OCI-LY3 (cell line): ENCODE measurements around the gene NME8.

Experiments used
- H2AFZ ChIP-seq: fragments of 200-600, 300-600 bp; shearing (Covaris generic); 2 replicates; pipeline ENCODE4 v1.6.0; 2014; ENCODE audit warnings: antibody characterized with exemption, low read depth, low read length
- H3K27ac ChIP-seq: fragments of 200-600, 300-600 bp; sonication (generic); 2 replicates; pipeline ENCODE4 v1.5.1; 2014; ENCODE audit warnings: mild to moderate bottlenecking, low read length, moderate library complexity, mixed read lengths
- H3K27me3 ChIP-seq: fragments of 200-600, 300-600 bp; sonication (generic); 2 replicates; pipeline ENCODE4 v1.6.1; 2014; ENCODE audit warnings: low read depth, low read length, mixed read lengths
- H3K36me3 ChIP-seq: fragments of 200-600, 300-600 bp; sonication (generic); replicated peaks from 2 replicates; pipeline ENCODE3; 2014; ENCODE audit warnings: low read depth, low read length, mixed read lengths
- H3K4me1 ChIP-seq: fragments of 300-600, 200-600 bp; sonication (generic); 2 replicates; pipeline ENCODE4 v1.6.1; 2014; ENCODE audit warnings: low read length, mixed read lengths
- H3K4me2 ChIP-seq: fragments of 200-600, 300-600 bp; sonication (generic); 2 replicates; pipeline ENCODE4 v1.6.1; 2014; ENCODE audit warnings: low read length, mixed read lengths
- H3K4me3 ChIP-seq: fragments of 300-600, 200-600 bp; sonication (generic); 2 replicates; pipeline ENCODE4 v1.5.1; 2014; ENCODE audit warnings: antibody characterized with exemption, mild to moderate bottlenecking, low read length, moderate library complexity
- H3K79me2 ChIP-seq: fragments of 300-600, 200-600 bp; shearing (Covaris generic); 2 replicates; pipeline ENCODE4 v1.6.1; 2014; ENCODE audit warnings: mild to moderate bottlenecking, low read length, mixed read lengths
- H3K9ac ChIP-seq: fragments of 300-600, 200-600 bp; shearing (Covaris generic); 2 replicates; pipeline ENCODE4 v1.6.0; 2014; ENCODE audit warnings: mild to moderate bottlenecking, low read length, moderate library complexity
- H3K9me3 ChIP-seq: fragments of 200-600, 300-600 bp; shearing (Covaris generic); 2 replicates; pipeline ENCODE4 v1.6.1; 2014; ENCODE audit warnings: low read length, mixed read lengths; ENCODE audit not compliant: insufficient read depth
- H4K20me1 ChIP-seq: fragments of 200-600, 300-600 bp; sonication (generic); 2 replicates; pipeline ENCODE4 v1.6.1; 2016; ENCODE audit warnings: low read length, mixed read lengths; ENCODE audit not compliant: insufficient read depth
- EZH2phosphoT487 ChIP-seq: fragments of 200-600 bp; shearing (Covaris generic); IDR thresholded peaks from 2 replicates; pipeline ENCODE4 v1.6.1; 2018; ENCODE audit warnings: antibody characterized with exemption, mixed run types, low read depth
- TF ChIP-seq, protein P1 (sequence below): fragments of 200-600, 300-600 bp; sonication (generic); IDR thresholded peaks from 2 replicates; pipeline ENCODE4 v1.5.1; 2014; ENCODE audit warnings: antibody characterized with exemption, low read length, low read depth

NME8 gene

DNA sequence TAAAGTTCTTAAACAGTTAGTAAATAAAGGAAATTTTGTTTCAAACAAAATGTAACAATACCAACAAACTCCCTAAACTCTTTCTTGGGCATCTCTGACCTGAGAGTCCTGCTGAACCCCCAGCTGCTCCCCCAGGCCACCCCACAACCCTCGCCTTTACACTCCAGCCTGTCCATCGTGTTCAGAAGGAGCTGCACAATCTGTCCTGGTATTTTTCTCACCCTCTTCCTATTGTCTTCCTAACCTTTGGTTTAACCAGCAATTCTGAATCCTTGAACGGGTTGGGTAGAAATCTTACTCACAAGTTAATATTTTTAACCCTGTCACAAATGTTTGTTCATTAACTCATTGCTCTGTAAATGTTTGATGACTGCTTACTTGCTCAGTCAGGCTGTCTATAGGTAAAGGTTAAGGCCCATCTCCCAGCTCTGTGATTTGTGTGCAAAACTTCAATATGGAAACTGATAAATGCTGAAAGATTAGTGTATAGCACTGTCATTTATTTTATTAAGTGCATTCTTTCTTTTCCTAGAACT, 51.4 kb downstream of the NME8 start:
- Histone ChIP-seq H3K9me3 (no peaks in the 10 kb centered on the region), H3K27ac (no peak overlapping the region), H3K36me3 (no peaks in the 10 kb centered on the region), H3K27me3 (peaks cover 13% of the 10 kb centered on the region), H4K20me1 (no peaks in the 10 kb centered on the region), H3K4me1 (no peaks in the 10 kb centered on the region), H3K79me2 (no peaks in the 10 kb centered on the region), H2AFZ (no peak overlapping the region), H3K9ac (no peak overlapping the region), H3K4me3 (no peak overlapping the region), H3K4me2 (no peak overlapping the region)
- TF ChIP-seq, protein P1, sequence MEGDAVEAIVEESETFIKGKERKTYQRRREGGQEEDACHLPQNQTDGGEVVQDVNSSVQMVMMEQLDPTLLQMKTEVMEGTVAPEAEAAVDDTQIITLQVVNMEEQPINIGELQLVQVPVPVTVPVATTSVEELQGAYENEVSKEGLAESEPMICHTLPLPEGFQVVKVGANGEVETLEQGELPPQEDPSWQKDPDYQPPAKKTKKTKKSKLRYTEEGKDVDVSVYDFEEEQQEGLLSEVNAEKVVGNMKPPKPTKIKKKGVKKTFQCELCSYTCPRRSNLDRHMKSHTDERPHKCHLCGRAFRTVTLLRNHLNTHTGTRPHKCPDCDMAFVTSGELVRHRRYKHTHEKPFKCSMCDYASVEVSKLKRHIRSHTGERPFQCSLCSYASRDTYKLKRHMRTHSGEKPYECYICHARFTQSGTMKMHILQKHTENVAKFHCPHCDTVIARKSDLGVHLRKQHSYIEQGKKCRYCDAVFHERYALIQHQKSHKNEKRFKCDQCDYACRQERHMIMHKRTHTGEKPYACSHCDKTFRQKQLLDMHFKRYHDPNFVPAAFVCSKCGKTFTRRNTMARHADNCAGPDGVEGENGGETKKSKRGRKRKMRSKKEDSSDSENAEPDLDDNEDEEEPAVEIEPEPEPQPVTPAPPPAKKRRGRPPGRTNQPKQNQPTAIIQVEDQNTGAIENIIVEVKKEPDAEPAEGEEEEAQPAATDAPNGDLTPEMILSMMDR: no peak
- TF ChIP-seq EZH2phosphoT487: no peak

DNA sequence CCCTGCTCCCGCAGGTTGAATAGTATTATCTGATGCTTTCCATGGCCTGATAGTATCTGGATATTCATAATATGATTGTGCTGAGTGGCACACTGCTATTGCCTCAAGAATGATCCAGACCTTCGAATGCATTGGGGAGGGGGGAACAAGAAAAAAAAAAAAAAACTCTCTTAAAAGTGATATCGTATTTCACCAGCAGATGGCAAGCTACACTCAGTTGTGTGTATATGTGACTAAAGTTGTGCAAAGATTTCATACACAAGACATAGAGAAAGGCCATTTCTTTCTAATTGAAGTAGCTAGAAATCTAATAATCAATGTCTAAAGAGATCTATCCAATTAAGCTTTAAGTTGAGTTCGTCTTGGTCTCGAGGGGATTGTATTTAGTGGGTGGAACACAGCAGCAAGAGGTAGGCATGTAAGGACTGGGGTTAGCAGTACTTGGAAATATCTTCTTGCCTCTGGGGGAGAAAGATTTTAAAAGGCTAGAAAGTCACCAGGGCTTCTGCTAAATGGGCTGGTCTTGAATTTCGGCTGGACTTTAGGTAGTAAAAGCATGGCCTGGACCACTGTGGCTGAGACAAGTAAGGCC, 52.9 kb downstream of the NME8 start:
- Histone ChIP-seq H3K9me3 (no peaks in the 10 kb centered on the region), H3K79me2 (no peaks in the 10 kb centered on the region), H3K4me3 (peak overlapping the region; percentile 26), H3K36me3 (no peaks in the 10 kb centered on the region), H3K27ac (no peak overlapping the region), H2AFZ (no peak overlapping the region; the same call in 1 of the 2 replicates), H3K4me1 (no peaks in the 10 kb centered on the region), H3K9ac (no peak overlapping the region), H3K4me2 (peak overlapping the region; percentile 49), H3K27me3 (peaks cover 26% of the 10 kb centered on the region), H4K20me1 (no peaks in the 10 kb centered on the region)
- no peak for TF ChIP-seq EZH2phosphoT487
- TF ChIP-seq, protein P1: peak; percentile 73

DNA sequence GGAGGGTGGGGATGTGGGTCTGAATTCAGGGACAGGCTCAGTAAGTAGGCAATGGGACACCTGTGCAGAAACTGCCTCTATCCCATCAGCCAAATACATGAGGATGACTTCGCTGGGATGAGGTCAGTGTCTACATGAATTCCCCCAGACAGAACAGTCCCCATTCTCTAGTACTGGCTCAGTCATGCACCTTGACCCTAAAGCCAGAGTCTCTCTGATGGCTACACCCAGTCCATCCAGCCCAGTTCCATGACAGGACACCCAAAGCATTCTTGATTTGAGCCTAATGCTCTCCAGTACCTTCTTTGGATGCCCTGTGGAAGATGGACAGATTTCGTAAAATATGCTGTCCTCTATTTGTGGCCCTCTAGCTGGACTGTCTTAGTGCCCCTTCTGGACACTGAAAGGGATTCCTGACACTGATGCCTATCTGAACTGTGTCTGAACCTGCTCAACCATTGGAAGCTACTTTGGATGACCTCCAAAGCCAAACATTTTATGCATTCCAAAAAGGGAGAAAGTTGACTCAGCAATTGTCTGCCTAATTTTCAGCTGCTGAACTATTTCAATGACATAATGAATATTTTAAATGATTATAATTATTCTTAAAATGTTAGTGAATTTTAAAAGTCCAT, 53.6 kb downstream of the NME8 start:
- Histone ChIP-seq H3K27ac (no peak overlapping the region), H3K4me3 (no peak overlapping the region), H3K4me1 (no peaks in the 10 kb centered on the region), H3K79me2 (no peaks in the 10 kb centered on the region), H3K9ac (no peak overlapping the region), H3K36me3 (no peaks in the 10 kb centered on the region), H2AFZ (no peak overlapping the region), H3K9me3 (no peaks in the 10 kb centered on the region), H3K27me3 (peaks cover 28% of the 10 kb centered on the region), H3K4me2 (no peak overlapping the region), H4K20me1 (no peaks in the 10 kb centered on the region)
- TF ChIP-seq, protein P1: no peak
- TF ChIP-seq EZH2phosphoT487: no peak

DNA sequence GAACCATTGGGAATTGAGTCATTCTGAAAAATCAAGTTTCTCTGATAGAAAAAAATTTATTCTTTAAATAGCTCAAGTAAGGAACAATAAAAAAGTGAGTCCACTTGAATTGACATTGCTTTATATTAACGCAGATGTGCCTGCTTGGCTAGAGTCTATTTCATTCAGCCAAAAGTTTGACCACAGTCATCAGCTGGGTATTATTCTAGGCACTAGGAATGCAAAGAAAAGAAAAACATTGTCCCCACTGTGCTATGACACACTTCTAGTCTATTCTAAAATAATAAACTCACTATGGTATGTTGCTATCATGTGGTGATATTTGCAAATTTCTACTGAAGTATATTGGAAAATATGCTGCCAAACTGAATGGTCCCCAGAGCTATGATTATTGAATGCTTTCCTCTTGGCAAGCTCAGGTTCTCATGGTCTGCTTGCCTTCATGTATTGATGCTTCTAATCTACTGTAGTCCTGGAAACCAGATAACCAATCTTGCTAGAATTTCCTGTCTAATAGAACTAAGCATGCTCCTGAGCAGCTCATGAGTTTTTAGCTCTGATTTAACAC, 59.9 kb downstream of the NME8 start:
- Histone ChIP-seq H3K4me3 (no peak overlapping the region), H3K79me2 (no peaks in the 10 kb centered on the region), H3K9me3 (no peaks in the 10 kb centered on the region), H3K27ac (no peak overlapping the region), H3K4me1 (no peaks in the 10 kb centered on the region), H4K20me1 (no peaks in the 10 kb centered on the region), H3K27me3 (peaks cover 40% of the 10 kb centered on the region), H3K9ac (no peak overlapping the region), H3K4me2 (no peak overlapping the region), H2AFZ (no peak overlapping the region), H3K36me3 (no peaks in the 10 kb centered on the region)
- TF ChIP-seq, protein P1: no peak
- TF ChIP-seq EZH2phosphoT487: no peak
